ENCODE data around the gene H6PD. TPM values are rescaled to one million over a fixed set of nuclear protein-coding genes. Genes with fewer than 3 reads are reported as not detected.

H6PD gene
- total and polyA plus RNA-seq, 4 donors: 28.9 to 134 (median 56.8) TPM

- Histone ChIP-seq H3K4me1 (ENCODE audit: control insufficient read depth in 4 of 4, insufficient read depth in 4 of 4, low read length in 3 of 4) (peaks cover 0 to 53% (median 28%) of the 10 kb centered on the region in 4 donors), H3K27me3 (ENCODE audit: control insufficient read depth in 4 of 4, insufficient read depth in 4 of 4, low read length in 3 of 4) (no peaks in the 10 kb centered on the region), H3K27ac (ENCODE audit: low read depth in 1 of 2, low read length in 2 of 2) (no peak overlapping the region), H3K36me3 (ENCODE audit: control insufficient read depth in 4 of 4, insufficient read depth in 3 of 4, low read depth in 1 of 4, low read length in 3 of 4) (peaks cover 16 to 66% (median 42%) of the 10 kb centered on the region in 4 donors), H3K4me3 (ENCODE audit: low read depth in 1 of 3, low read length in 3 of 3) (no peak overlapping the region), H3K9ac (ENCODE audit: low read depth in 1 of 2, low read length in 2 of 2) (no peak overlapping the region), H3K9me3 (ENCODE audit: control insufficient read depth in 4 of 4, low read length in 3 of 4) (no peaks in the 10 kb centered on the region)
- WGBS: 92% methylated on average over 33 of the region's 33 CpGs
- TF ChIP-seq ZBTB33 (IDR thresholded peaks at IDR 0.05): no peak
- TF ChIP-seq SP1 (IDR thresholded peaks at IDR 0.05): no peak
- TF ChIP-seq EGR1 (IDR thresholded peaks at IDR 0.05; ENCODE audit: low read depth in 2 of 2): no peak
- TF ChIP-seq, protein P1, sequence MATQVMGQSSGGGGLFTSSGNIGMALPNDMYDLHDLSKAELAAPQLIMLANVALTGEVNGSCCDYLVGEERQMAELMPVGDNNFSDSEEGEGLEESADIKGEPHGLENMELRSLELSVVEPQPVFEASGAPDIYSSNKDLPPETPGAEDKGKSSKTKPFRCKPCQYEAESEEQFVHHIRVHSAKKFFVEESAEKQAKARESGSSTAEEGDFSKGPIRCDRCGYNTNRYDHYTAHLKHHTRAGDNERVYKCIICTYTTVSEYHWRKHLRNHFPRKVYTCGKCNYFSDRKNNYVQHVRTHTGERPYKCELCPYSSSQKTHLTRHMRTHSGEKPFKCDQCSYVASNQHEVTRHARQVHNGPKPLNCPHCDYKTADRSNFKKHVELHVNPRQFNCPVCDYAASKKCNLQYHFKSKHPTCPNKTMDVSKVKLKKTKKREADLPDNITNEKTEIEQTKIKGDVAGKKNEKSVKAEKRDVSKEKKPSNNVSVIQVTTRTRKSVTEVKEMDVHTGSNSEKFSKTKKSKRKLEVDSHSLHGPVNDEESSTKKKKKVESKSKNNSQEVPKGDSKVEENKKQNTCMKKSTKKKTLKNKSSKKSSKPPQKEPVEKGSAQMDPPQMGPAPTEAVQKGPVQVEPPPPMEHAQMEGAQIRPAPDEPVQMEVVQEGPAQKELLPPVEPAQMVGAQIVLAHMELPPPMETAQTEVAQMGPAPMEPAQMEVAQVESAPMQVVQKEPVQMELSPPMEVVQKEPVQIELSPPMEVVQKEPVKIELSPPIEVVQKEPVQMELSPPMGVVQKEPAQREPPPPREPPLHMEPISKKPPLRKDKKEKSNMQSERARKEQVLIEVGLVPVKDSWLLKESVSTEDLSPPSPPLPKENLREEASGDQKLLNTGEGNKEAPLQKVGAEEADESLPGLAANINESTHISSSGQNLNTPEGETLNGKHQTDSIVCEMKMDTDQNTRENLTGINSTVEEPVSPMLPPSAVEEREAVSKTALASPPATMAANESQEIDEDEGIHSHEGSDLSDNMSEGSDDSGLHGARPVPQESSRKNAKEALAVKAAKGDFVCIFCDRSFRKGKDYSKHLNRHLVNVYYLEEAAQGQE (IDR thresholded peaks at IDR 0.05): no peak
- TF ChIP-seq RAD21 (IDR thresholded peaks at IDR 0.05): no peak
- no peak for TF ChIP-seq FOXA2 (IDR thresholded peaks at IDR 0.05)
- no peak for TF ChIP-seq MAX (IDR thresholded peaks at IDR 0.05)
- no peak for TF ChIP-seq NR2F2 (IDR thresholded peaks at IDR 0.05)
- no peak for TF ChIP-seq HNF4A (conservative IDR thresholded peaks at IDR 0.05)
- TF ChIP-seq FOXA1 (IDR thresholded peaks at IDR 0.05): no peak
- no peak for TF ChIP-seq HNF4G (IDR thresholded peaks at IDR 0.05)
- no peak for TF ChIP-seq RXRA (IDR thresholded peaks at IDR 0.05)
- TF ChIP-seq TAF1 (conservative IDR thresholded peaks at IDR 0.05): no peak
- TF ChIP-seq GABPA (IDR thresholded peaks at IDR 0.05 in 1 of 2, conservative IDR thresholded peaks at IDR 0.05 in 1 of 2): no peak
- no peak for TF ChIP-seq CTCF (IDR thresholded peaks at IDR 0.05; ENCODE audit: low read depth, low read length, missing input control)
- no peak for TF ChIP-seq YY1 (IDR thresholded peaks at IDR 0.05)
- TF ChIP-seq JUND (IDR thresholded peaks at IDR 0.05): no peak
- no peak for TF ChIP-seq ATF3 (IDR thresholded peaks at IDR 0.05)
- no peak for DNase-seq (ENCODE audit: low spot score)
These were observed 27.8 kb downstream of the H6PD start for GRCh38 chr1:9262096-9262986.

Measured in liver (tissue), 9 donors.